NCI-H1436 treated with DMSO at 0.1 percent for 48 hours (cell line): ENCODE results near the gene SLCO2A1.

ENCODE experiments used
- DNase-seq: peaks from one replicate; lab custom pipeline; 2025; lab: John Stamatoyannopoulos, UW

SLCO2A1 gene

DNA sequence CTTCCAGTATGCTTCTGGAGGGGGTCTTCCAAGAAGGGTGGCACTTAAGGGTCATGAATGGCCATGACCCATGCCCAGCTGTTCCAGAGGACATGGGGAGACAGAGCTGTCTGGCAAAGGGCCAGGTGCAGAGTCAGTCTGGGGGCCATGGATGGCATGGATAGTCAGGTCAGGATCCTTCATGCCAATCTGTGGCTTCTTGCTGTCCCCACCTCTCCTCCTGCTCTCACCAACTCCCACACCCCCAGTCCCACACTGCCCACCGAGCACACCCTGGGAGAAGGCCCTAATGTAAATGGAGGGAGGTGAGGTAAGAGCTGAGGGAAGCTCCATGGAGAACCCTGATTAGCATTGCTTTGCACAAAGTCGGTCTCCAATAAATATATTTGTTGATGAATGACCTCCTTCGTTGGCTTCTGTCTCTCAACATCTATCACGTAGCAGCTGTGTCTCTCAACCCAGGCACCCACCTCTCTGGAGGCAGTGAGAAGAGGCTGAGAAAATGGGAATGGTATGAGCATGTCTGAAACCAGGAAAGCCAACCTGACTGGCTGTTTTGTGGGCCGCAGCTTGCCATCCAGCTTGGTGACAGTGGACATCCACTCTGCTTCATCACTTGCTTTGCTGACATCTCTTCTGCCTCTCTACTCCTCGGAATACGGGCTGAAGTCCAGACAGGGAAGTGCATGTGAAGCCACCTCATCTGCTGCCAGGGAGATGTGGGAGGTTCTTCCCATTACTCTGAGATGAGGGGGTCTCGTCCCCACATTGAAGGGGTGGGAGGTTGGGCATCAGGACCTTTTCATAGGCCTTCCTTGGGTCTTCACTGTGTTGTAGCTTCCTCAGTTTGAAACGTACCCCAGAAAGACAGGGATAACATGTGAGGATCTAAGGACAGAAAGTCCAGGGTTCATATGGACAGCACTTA lies 96.4 kb downstream of the SLCO2A1 start:
- no peak for DNase-seq

GRCh38 chr3:133932009-133932408 lies 97.7 kb downstream of the SLCO2A1 start:
- no peak for DNase-seq

DNA sequence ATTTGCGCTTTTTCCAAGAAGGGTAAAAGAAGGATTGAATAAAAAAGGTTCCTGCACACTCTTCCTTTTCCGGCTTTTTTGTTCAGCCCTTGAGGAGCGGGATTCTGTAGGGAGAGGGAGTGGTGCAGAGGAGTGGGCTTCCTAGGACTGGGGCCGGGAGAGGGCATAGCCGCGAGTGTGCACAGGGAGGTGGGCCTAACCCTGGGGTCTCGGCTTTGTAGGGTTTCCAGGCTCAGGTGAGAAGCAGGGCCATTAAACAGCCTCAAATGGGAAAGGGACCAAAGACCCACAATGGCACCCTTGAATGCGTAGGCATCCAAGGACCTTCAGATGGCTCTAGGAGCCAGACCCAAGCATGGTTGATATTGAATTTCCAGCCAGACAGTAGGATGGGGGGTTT lies 98.6 kb downstream of the SLCO2A1 start:
- DNase-seq, result no peak

- DNase-seq, result no peak
Observed at GRCh38 chr3:133930341-133930933, 99.3 kb downstream of the SLCO2A1 start.

DNA sequence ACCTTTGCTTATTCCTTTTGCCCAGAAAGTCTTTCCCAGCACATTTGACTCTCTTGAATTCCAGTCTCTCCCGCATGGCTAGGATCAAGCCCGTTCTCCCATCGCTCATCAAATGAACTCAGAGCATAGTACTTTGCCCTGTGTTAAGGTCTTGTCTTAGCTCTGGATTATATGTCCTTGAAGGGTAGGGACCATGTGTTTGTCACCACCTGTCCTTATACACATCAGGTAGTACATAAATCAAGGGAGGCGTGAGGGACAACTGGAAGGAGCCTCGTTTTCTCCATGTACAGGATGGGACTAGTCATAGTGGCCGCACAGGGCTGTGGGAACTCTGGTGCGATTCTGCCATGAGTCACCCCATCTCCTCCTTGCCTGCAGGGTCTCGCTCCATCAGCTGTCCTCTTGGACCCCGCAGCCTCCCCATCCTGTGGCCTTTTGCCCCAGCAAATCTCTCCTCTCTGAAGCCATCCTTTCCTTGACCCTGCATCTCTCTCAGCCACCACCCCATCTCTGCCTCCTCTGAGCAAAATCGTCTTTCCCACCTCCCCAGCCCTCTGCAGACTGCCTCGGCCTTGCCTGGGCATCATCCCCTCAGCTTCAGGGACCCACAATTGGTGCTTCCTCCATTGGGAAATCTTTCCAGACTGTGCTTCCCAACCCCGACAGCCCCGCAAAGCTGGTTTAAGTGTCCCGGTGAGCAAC lies 100.7 kb downstream of the SLCO2A1 start:
- DNase-seq, result no peak

DNA sequence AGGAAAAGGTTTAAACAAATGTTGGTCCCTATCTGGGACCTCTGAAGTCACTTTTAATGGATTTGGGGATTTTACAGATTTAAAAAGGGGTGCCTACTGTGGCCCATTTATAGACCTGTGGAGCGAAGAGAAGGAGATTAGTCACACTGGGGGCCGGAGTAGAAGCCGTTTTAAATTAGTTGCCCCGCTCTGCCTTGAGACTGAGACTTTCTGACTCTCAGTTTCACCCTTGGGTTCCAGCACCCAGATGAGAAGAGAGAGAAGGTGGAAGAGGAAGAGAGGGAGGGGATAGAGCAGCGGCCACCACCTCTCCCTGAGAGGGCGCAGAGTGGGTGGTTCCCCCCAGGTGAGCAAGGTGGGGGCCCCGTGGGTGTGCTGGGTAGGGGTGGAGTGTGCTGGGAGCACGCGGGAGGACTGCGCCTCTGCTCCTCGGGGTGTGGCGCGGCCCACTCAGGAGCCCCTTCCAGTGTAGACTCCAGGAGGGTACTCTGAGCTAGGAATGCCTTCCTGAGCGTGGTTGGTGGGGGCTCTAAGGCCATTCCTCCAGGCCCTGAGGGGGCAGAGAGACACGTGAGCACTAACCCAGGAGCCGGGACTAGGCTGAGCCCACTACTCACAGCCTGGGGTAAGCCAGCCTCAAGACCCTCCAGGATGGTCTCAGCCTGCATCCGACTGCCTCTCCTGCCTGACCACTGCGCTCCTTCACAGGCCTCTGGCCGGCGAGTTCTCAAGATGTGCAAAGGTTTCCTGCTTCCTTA lies 101.4 kb downstream of the SLCO2A1 start:
- DNase-seq, result no peak

DNA sequence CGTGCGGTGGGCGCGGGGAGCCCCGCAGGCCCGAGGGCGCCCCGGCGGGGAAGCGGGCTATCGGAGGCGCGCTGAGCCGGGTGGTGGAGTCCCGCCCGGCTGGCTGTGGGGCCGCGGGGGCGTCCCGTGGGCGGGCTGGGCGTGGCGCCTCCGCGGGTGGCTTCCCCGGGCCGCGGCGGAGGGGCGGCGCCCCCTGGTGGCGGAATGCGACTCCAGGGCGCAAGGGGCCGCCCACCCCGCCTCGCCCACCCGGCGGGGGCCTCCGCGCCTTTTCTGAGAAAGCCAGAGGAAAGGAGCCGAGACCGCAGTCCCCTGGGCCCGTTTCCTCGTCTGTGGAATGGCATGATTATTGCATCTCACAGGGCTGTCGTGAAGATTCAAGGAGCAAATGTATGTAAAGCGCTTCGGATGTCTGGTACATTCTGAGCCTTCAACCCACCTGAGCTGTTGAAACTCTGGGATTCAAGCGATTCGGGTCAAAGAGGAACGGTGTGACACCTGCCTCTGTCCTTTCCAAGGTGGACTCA lies 102.1 kb downstream of the SLCO2A1 start:
- no peak for DNase-seq

DNA sequence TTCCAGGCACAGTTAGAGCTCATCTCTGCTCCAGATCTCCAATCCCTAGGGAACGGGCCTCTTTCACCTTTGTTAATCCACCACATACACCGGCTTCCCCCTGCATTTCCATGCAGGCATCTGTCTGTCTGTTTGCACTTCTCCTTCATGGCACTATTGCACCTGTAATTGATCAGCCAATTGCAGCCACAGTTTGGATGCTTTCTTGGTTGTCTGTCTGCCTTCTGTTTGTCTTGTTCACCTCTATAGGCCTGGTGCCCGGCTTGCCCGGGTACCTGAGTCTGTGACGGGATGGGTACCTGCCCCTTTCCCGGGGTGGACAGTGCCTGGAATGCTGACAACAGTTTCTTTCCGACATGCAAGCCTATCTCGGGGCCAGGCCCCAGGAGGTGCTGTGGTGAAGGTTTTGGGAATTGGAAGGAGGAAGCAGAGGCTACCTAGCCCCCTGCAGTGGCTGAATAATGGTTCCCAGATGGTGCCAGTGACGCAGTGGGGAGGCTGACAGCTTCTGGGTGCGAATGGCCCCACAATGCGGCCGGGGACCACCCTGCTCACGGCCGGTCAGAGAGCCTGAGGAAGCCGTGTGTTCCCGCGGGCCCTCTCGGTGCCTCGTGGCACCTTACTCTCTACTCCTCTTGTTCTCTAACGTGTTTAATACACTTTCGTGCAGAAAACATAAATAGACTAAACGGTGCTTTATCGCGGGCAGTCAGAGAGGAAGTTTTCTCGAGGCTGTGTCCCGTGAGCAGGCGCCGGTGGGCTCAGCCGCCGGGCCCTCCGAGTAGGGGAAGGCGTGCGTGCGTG lies 102.8 kb downstream of the SLCO2A1 start:
- no peak for DNase-seq

GRCh38 chr3:133925960-133926735 lies 103.6 kb downstream of the SLCO2A1 start:
- no peak for DNase-seq

- DNase-seq, result no peak
Observed at GRCh38 chr3:133924041-133924440, 105.7 kb downstream of the SLCO2A1 start.

- no peak for DNase-seq
Observed at GRCh38 chr3:133921592-133921991, 108.1 kb downstream of the SLCO2A1 start.

DNA sequence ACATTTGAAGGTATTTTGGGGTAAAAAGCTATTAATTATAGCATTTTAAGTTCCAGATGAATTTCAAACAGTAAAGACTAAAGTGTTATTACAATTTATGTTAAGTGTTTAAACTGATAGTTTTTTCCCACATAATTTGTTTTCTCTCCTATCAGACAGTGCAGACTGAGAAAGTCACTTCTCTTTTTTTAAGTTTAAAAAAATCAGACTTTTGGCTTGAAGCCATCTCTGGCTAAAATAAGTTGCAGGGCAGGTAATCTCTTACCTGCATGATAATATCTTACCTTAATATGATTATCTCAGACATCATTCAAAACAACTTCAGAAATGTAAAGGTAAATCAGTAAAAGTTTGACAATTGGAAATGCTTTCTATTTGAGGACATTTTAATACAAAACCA lies 112.6 kb downstream of the SLCO2A1 start:
- DNase-seq, result no peak

- no peak for DNase-seq
Observed at GRCh38 chr3:133915685-133916658, 113.8 kb downstream of the SLCO2A1 start.

- DNase-seq, result no peak
Observed at GRCh38 chr3:133914839-133915600, 114.7 kb downstream of the SLCO2A1 start.

- no peak for DNase-seq
Observed at GRCh38 chr3:133910422-133910821, 119.3 kb downstream of the SLCO2A1 start.

GRCh38 chr3:133905376-133905775 lies 124.3 kb downstream of the SLCO2A1 start:
- DNase-seq, result no peak

- DNase-seq, result no peak
Observed at GRCh38 chr3:133901847-133902246, 127.9 kb downstream of the SLCO2A1 start.

- no peak for DNase-seq
Observed at GRCh38 chr3:133901083-133901482, 128.6 kb downstream of the SLCO2A1 start.
